Measurements from ENCODE around the gene CAPN1. TPM values are rescaled to one million over a fixed set of nuclear protein-coding genes. Genes with fewer than 3 reads are reported as not detected.

CAPN1 gene
- total RNA-seq, 1 experiment from 2014 or later, result 256 TPM

DNA sequence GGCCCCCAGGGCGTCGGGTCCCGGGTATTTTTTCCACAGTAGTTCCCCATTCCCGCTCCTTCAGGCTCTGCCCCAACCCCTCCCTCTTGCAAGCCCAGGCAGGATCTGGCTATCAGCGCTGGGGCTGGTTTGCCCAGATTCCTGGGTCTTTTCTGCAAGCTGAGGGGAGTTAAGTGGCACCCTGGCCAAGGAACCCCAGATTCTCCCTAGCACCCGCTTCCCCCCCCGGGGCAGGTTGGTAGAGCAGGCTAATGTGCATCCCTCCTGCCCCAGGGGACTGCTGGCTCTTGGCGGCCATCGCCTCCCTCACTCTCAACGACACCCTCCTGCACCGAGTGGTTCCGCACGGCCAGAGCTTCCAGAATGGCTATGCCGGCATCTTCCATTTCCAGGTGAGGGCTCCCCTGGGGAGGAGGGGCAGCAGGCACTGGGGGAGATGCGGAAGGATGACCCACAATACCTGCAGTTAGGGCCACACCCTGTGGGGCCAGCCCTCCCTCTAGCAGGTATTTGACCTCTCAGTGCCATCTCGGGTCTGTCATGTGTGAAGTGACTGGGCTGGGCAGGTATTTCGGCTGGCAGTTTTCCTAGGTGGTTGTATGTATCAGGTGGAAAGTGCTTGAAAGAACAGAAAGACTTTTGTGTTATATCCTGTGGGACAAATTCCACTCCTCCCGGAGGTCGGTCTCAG lies 1.6 kb downstream of the CAPN1 start:
- no peak for ATAC-seq
- Histone ChIP-seq H3K27me3 (ENCODE audit: control insufficient read depth, insufficient read depth, low read length) (no peaks in the 10 kb centered on the region), H3K4me3 (ENCODE audit: low read depth in 2 of 2, low read length in 2 of 2) (peak overlapping the region; percentile 79 to 95; a peak in 2 of 4 replicates), H3K36me3 (ENCODE audit: control insufficient read depth, insufficient read depth, low read length) (peaks cover 7% of the 10 kb centered on the region; the same call in 1 of the 2 replicates), H3K9me3 (ENCODE audit: control insufficient read depth, insufficient read depth, low read depth, low read length) (no peaks in the 10 kb centered on the region), H3K27ac (ENCODE audit: low read length) (peak overlapping the region; percentile 93; the same call in 1 of the 2 replicates), H3K4me1 (ENCODE audit: control insufficient read depth, insufficient read depth, low read length) (peaks cover 16% of the 10 kb centered on the region)
- DNase-seq (ENCODE audit: low read depth, low spot score), result no peak
- POLR2A ChIA-PET, result interaction anchor here (0.6 kb wide), 1 partner anchor 151 kb away, joined by 5 read pairs; no protein-coding TSS in a partner anchor
- TF ChIP-seq POLR2AphosphoS5 (IDR thresholded peaks at IDR 0.05; ENCODE audit: low read depth, low read length) (no peak), TCF7L2 (IDR thresholded peaks at IDR 0.05; ENCODE audit: low read depth, low read length) (no peak), REST (IDR thresholded peaks at IDR 0.05; ENCODE audit: insufficient read depth in 1 of 2, low read depth in 2 of 2, low read length in 1 of 2) (no peak), SIN3A (IDR thresholded peaks at IDR 0.05; ENCODE audit: borderline replicate concordance, insufficient read depth, low read depth, low read length) (no peak)
- TF ChIP-seq, protein P1, sequence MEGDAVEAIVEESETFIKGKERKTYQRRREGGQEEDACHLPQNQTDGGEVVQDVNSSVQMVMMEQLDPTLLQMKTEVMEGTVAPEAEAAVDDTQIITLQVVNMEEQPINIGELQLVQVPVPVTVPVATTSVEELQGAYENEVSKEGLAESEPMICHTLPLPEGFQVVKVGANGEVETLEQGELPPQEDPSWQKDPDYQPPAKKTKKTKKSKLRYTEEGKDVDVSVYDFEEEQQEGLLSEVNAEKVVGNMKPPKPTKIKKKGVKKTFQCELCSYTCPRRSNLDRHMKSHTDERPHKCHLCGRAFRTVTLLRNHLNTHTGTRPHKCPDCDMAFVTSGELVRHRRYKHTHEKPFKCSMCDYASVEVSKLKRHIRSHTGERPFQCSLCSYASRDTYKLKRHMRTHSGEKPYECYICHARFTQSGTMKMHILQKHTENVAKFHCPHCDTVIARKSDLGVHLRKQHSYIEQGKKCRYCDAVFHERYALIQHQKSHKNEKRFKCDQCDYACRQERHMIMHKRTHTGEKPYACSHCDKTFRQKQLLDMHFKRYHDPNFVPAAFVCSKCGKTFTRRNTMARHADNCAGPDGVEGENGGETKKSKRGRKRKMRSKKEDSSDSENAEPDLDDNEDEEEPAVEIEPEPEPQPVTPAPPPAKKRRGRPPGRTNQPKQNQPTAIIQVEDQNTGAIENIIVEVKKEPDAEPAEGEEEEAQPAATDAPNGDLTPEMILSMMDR (IDR thresholded peaks at IDR 0.05), result no peak
- in situ Hi-C loops (cut with HindIII; ENCODE audit: low pct_unique_long_range_greater_than_20kb, low sequenced_read_pairs) (no loop called here), intact Hi-C loops (cut with micrococcal nuclease; ENCODE audit: unreplicated experiment) (loop anchor here (10.0 kb wide), 1 partner anchor 49 kb away; the partner anchor contains the start of gene SYVN1)
- CTCF ChIA-PET, result interaction anchor here (0.8 to 1.1 kb wide), 2 partner anchors 42 to 61 kb away, joined by 3 to 6 read pairs; partner anchors contain the start of gene MRPL49
- no TSS peak for BruUV-seq (replicated peaks)

DNA sequence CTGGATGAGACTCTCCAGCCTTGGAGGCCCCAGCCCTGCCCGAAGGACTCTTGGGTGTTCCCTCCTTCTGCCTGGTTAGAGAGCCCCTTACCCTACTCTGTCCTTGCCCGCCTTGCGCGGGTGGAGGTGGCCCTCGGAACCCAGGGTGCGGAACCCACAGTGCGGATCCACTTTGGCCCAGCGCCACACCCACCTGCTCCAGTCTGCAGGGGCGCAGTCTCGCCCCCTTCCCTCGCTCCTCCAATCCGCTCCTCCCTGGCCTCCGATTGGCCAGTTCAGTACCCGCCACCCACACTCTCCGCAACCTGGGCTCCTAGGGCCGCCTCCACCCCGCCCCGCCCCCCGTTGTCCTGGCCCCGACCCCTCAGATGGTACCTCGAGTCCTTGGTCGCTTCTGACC lies 2.4 kb downstream of the CAPN1 start:
- Histone ChIP-seq H3K27ac (ENCODE audit: low read length) (no peak overlapping the region), H3K9me3 (ENCODE audit: control insufficient read depth, insufficient read depth, low read depth, low read length) (no peaks in the 10 kb centered on the region), H3K27me3 (ENCODE audit: control insufficient read depth, insufficient read depth, low read length) (no peaks in the 10 kb centered on the region), H3K4me3 (ENCODE audit: low read depth in 2 of 2, low read length in 2 of 2) (no peak overlapping the region), H3K36me3 (ENCODE audit: control insufficient read depth, insufficient read depth, low read length) (peaks cover 7% of the 10 kb centered on the region; the same call in 1 of the 2 replicates), H3K4me1 (ENCODE audit: control insufficient read depth, insufficient read depth, low read length) (peaks cover 16% of the 10 kb centered on the region)
- intact Hi-C loops (cut with micrococcal nuclease; ENCODE audit: unreplicated experiment), result loop anchor here (10.0 kb wide), 1 partner anchor 49 kb away; the partner anchor contains the start of gene SYVN1
- ChIA-PET POLR2A (no interaction called here), CTCF (interaction anchor here (1.1 kb wide), 1 partner anchor 62 kb away, joined by 6 read pairs; the partner anchor contains the start of gene MRPL49)
- in situ Hi-C loops (cut with HindIII; ENCODE audit: low pct_unique_long_range_greater_than_20kb, low sequenced_read_pairs), result no loop called here
- BruUV-seq (replicated peaks), result no TSS peak
- no peak for ATAC-seq
- TF ChIP-seq, protein P1 (IDR thresholded peaks at IDR 0.05), result no peak
- no peak for TF ChIP-seq TCF7L2 (IDR thresholded peaks at IDR 0.05; ENCODE audit: low read depth, low read length)
- no peak for TF ChIP-seq REST (IDR thresholded peaks at IDR 0.05; ENCODE audit: insufficient read depth in 1 of 2, low read depth in 2 of 2, low read length in 1 of 2)
- TF ChIP-seq SIN3A (IDR thresholded peaks at IDR 0.05; ENCODE audit: borderline replicate concordance, insufficient read depth, low read depth, low read length), result no peak
- no peak for TF ChIP-seq POLR2AphosphoS5 (IDR thresholded peaks at IDR 0.05; ENCODE audit: low read depth, low read length)
- DNase-seq (ENCODE audit: low read depth, low spot score), result no peak

All from Panc1 (cell line).